Measurements from ENCODE around the gene FANCC. TPM values are rescaled to one million over a fixed set of nuclear protein-coding genes. Genes with fewer than 3 reads are reported as not detected.

Gene FANCC
- polyA plus RNA-seq, 1 of the 3 experiments (the other 2 are of a cell fraction) = 3.5 TPM

GRCh38 chr9:95217936-95218335 lies 99.6 kb downstream of the FANCC start:
- H3K4me2 ChIP-seq = no peak overlapping the region
- DNase-seq = no peak
- ChIA-PET CTCF (interaction anchor here (1.6 kb wide), 1 partner anchor 14 kb away, joined by 3 read pairs; no protein-coding TSS in a partner anchor), POLR2A (no interaction called here)
- TF ChIP-seq GATA2 (CRISPR knock-in tag; IDR thresholded peaks at IDR 0.05) (no peak), TEAD4 (IDR thresholded peaks at IDR 0.05; ENCODE audit: borderline replicate concordance, insufficient read depth) (no peak), MXI1 (IDR thresholded peaks at IDR 0.05; ENCODE audit: low read depth, low read length) (no peak), FOSL2 (IDR thresholded peaks at IDR 0.05; ENCODE audit: borderline replicate concordance, low read depth) (no peak), CHD2 (IDR thresholded peaks at IDR 0.05; ENCODE audit: low read length, partially characterized antibody) (no peak), RAD21 (IDR thresholded peaks at IDR 0.05; ENCODE audit: low read length) (no peak)
- TF ChIP-seq, protein P1, sequence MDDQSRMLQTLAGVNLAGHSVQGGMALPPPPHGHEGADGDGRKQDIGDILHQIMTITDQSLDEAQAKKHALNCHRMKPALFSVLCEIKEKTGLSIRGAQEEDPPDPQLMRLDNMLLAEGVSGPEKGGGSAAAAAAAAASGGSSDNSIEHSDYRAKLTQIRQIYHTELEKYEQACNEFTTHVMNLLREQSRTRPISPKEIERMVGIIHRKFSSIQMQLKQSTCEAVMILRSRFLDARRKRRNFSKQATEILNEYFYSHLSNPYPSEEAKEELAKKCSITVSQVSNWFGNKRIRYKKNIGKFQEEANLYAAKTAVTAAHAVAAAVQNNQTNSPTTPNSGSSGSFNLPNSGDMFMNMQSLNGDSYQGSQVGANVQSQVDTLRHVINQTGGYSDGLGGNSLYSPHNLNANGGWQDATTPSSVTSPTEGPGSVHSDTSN (IDR thresholded peaks at IDR 0.05) = no peak
- TF ChIP-seq, protein P2, sequence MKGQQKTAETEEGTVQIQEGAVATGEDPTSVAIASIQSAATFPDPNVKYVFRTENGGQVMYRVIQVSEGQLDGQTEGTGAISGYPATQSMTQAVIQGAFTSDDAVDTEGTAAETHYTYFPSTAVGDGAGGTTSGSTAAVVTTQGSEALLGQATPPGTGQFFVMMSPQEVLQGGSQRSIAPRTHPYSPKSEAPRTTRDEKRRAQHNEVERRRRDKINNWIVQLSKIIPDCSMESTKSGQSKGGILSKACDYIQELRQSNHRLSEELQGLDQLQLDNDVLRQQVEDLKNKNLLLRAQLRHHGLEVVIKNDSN (IDR thresholded peaks at IDR 0.05; ENCODE audit: borderline replicate concordance, low read depth) = no peak
- peaks cover 0 to 2% of the 10 kb centered on the region in 2 experiments; a peak in 2 of 4 replicates for H3K4me1 ChIP-seq (ENCODE audit: control insufficient read depth in 1 of 2, insufficient read depth in 2 of 2, low read depth in 1 of 2, low read length in 1 of 2)
- no peaks in the 10 kb centered on the region for H3F3A ChIP-seq (replicated peaks; ENCODE audit: insufficient read depth)
- no peaks in the 10 kb centered on the region for H3K27me3 ChIP-seq (ENCODE audit: insufficient read depth)
- H3K9me2 ChIP-seq = no peaks in the 10 kb centered on the region
- 75% methylated on average over 5 of the region's 5 CpGs for WGBS (ENCODE audit: low lambda C conversion rate)
- no peaks in the 10 kb centered on the region for H3K79me2 ChIP-seq (ENCODE audit: insufficient read depth)
- H4K20me1 ChIP-seq (ENCODE audit: insufficient read depth) = no peaks in the 10 kb centered on the region
- no peak overlapping the region for H3K4me3 ChIP-seq (ENCODE audit: low read depth in 2 of 2, low read length in 1 of 2)
- H3K27ac ChIP-seq (ENCODE audit: low read depth in 2 of 2, low read length in 1 of 2) = no peak overlapping the region
- no peaks in the 10 kb centered on the region; the same call in 1 of the 2 replicates for H3K9me3 ChIP-seq
- no peak overlapping the region for H2AFZ ChIP-seq (ENCODE audit: low read depth)
- no peak overlapping the region for H3K9ac ChIP-seq
- H3K36me3 ChIP-seq (replicated peaks in 1 of 2; ENCODE audit: control insufficient read depth in 1 of 2, insufficient read depth in 2 of 2, low read length in 1 of 2) = no peaks in the 10 kb centered on the region

- Histone ChIP-seq H4K20me1 (ENCODE audit: insufficient read depth) (no peaks in the 10 kb centered on the region), H3K4me1 (ENCODE audit: control insufficient read depth in 1 of 2, insufficient read depth in 2 of 2, low read depth in 1 of 2, low read length in 1 of 2) (peaks cover 0 to 5% of the 10 kb centered on the region in 2 experiments; a peak in 2 of 4 replicates), H3F3A (replicated peaks; ENCODE audit: insufficient read depth) (no peaks in the 10 kb centered on the region), H3K9ac (no peak overlapping the region), H3K79me2 (ENCODE audit: insufficient read depth) (no peaks in the 10 kb centered on the region), H2AFZ (ENCODE audit: low read depth) (no peak overlapping the region), H3K4me2 (no peak overlapping the region), H3K9me3 (no peaks in the 10 kb centered on the region; the same call in 1 of the 2 replicates), H3K9me2 (no peaks in the 10 kb centered on the region), H3K36me3 (replicated peaks in 1 of 2; ENCODE audit: control insufficient read depth in 1 of 2, insufficient read depth in 2 of 2, low read length in 1 of 2) (no peaks in the 10 kb centered on the region), H3K27me3 (ENCODE audit: insufficient read depth) (no peaks in the 10 kb centered on the region), H3K4me3 (ENCODE audit: low read depth in 2 of 2, low read length in 1 of 2) (no peak overlapping the region), H3K27ac (ENCODE audit: low read depth in 2 of 2, low read length in 1 of 2) (no peak overlapping the region)
- 90% methylated on average over 5 of the region's 5 CpGs for WGBS (ENCODE audit: low lambda C conversion rate)
- ChIA-PET CTCF (interaction anchor here (0.6 to 1.4 kb wide), 3 partner anchors 84 to 1873 kb away, joined by 3 read pairs; no protein-coding TSS in a partner anchor), POLR2A (no interaction called here)
- TF ChIP-seq FOXJ3 (CRISPR knock-in tag; IDR thresholded peaks at IDR 0.05) = no peak
- no peak for TF ChIP-seq RXRA (IDR thresholded peaks at IDR 0.05; ENCODE audit: borderline replicate concordance, low read depth)
- no peak for TF ChIP-seq RAD21 (IDR thresholded peaks at IDR 0.05; ENCODE audit: low read length)
- DNase-seq = no peak
Measured at GRCh38 chr9:95215336-95215898, 102.1 kb downstream of the FANCC start.
